ENCODE data around the gene BNC2.
A peak's percentile ranks its signal among the peaks of the same experiment; 100 is the strongest.

Gene BNC2

GRCh38 chr9:16879416-16879815 lies 8.9 kb upstream of the BNC2 start:
- no peaks in the 10 kb centered on the region for H3K36me3 Mint-ChIP-seq
- H3K9me3 Mint-ChIP-seq (ENCODE audit: low read depth) = peaks cover 3% of the 10 kb centered on the region
- H3K27me3 Mint-ChIP-seq = no peaks in the 10 kb centered on the region

GRCh38 chr9:16877256-16877655 lies 6.8 kb upstream of the BNC2 start:
- peaks cover 8% of the 10 kb centered on the region for H3K27me3 Mint-ChIP-seq
- H3K36me3 Mint-ChIP-seq = no peaks in the 10 kb centered on the region
- no peak overlapping the region for H3K4me3 Mint-ChIP-seq
- peaks cover 3% of the 10 kb centered on the region for H3K9me3 Mint-ChIP-seq (ENCODE audit: low read depth)
- H3K4me1 Mint-ChIP-seq (ENCODE audit: low read depth) = no peaks in the 10 kb centered on the region
- no peak overlapping the region for H3K27ac Mint-ChIP-seq

More at GRCh38 chr9:16879416-16879815, 8.9 kb upstream of the BNC2 start:
- no peak overlapping the region for H3K4me3 Mint-ChIP-seq
- H3K4me1 Mint-ChIP-seq (ENCODE audit: low read depth) = no peaks in the 10 kb centered on the region
- no peak overlapping the region for H3K27ac Mint-ChIP-seq

GRCh38 chr9:16873126-16873802 lies 2.8 kb upstream of the BNC2 start:
- H3K27ac Mint-ChIP-seq = no peak overlapping the region
- peaks cover 25% of the 10 kb centered on the region for H3K27me3 Mint-ChIP-seq
- peaks cover 11% of the 10 kb centered on the region for H3K4me1 Mint-ChIP-seq (ENCODE audit: low read depth)
- H3K4me3 Mint-ChIP-seq = no peak overlapping the region
- no peaks in the 10 kb centered on the region for H3K36me3 Mint-ChIP-seq
- peaks cover 3% of the 10 kb centered on the region for H3K9me3 Mint-ChIP-seq (ENCODE audit: low read depth)

GRCh38 chr9:16871336-16872151 lies 1.1 kb upstream of the BNC2 start:
- peak overlapping the region; percentile 83 for H3K4me3 Mint-ChIP-seq
- peaks cover 25% of the 10 kb centered on the region for H3K27me3 Mint-ChIP-seq
- no peaks in the 10 kb centered on the region for H3K36me3 Mint-ChIP-seq
- peaks cover under 1% of the 10 kb centered on the region for H3K9me3 Mint-ChIP-seq (ENCODE audit: low read depth)
- no peak overlapping the region for H3K27ac Mint-ChIP-seq
- peaks cover 11% of the 10 kb centered on the region for H3K4me1 Mint-ChIP-seq (ENCODE audit: low read depth)

- Mint-ChIP-seq H3K27me3 (peaks cover 25% of the 10 kb centered on the region), H3K9me3 (ENCODE audit: low read depth) (no peaks in the 10 kb centered on the region), H3K4me3 (no peak overlapping the region), H3K27ac (no peak overlapping the region), H3K36me3 (no peaks in the 10 kb centered on the region), H3K4me1 (ENCODE audit: low read depth) (peaks cover 11% of the 10 kb centered on the region)
These were observed 431 bp downstream of the BNC2 start for GRCh38 chr9:16869882-16870595.

- Mint-ChIP-seq H3K4me1 (ENCODE audit: low read depth) (peaks cover 11% of the 10 kb centered on the region), H3K36me3 (no peaks in the 10 kb centered on the region), H3K27me3 (peaks cover 32% of the 10 kb centered on the region), H3K27ac (no peak overlapping the region), H3K4me3 (peak overlapping the region; percentile 36), H3K9me3 (ENCODE audit: low read depth) (no peaks in the 10 kb centered on the region)
These were observed 1.2 kb downstream of the BNC2 start for GRCh38 chr9:16869131-16869881.

GRCh38 chr9:16868701-16869100 lies 1.8 kb downstream of the BNC2 start:
- no peaks in the 10 kb centered on the region for H3K36me3 Mint-ChIP-seq
- H3K9me3 Mint-ChIP-seq (ENCODE audit: low read depth) = no peaks in the 10 kb centered on the region
- peaks cover 33% of the 10 kb centered on the region for H3K27me3 Mint-ChIP-seq
- H3K4me3 Mint-ChIP-seq = no peak overlapping the region
- peaks cover 11% of the 10 kb centered on the region for H3K4me1 Mint-ChIP-seq (ENCODE audit: low read depth)
- H3K27ac Mint-ChIP-seq = no peak overlapping the region

GRCh38 chr9:16867576-16868311 lies 2.7 kb downstream of the BNC2 start:
- Mint-ChIP-seq H3K27ac (no peak overlapping the region), H3K9me3 (ENCODE audit: low read depth) (no peaks in the 10 kb centered on the region), H3K4me3 (no peak overlapping the region), H3K36me3 (no peaks in the 10 kb centered on the region), H3K4me1 (ENCODE audit: low read depth) (peaks cover 11% of the 10 kb centered on the region), H3K27me3 (peaks cover 25% of the 10 kb centered on the region)

GRCh38 chr9:16866587-16866986 lies 3.9 kb downstream of the BNC2 start:
- H3K36me3 Mint-ChIP-seq = no peaks in the 10 kb centered on the region
- no peak overlapping the region for H3K4me3 Mint-ChIP-seq
- H3K27me3 Mint-ChIP-seq = peaks cover 20% of the 10 kb centered on the region
- peaks cover 9% of the 10 kb centered on the region for H3K4me1 Mint-ChIP-seq (ENCODE audit: low read depth)
- H3K27ac Mint-ChIP-seq = no peak overlapping the region
- H3K9me3 Mint-ChIP-seq (ENCODE audit: low read depth) = no peaks in the 10 kb centered on the region

GRCh38 chr9:16864649-16865434 lies 5.6 kb downstream of the BNC2 start:
- Mint-ChIP-seq H3K36me3 (no peaks in the 10 kb centered on the region), H3K4me3 (no peak overlapping the region), H3K4me1 (ENCODE audit: low read depth) (peaks cover 6% of the 10 kb centered on the region)

GRCh38 chr9:16848179-16848578 lies 22.3 kb downstream of the BNC2 start:
- Mint-ChIP-seq H3K4me1 (ENCODE audit: low read depth) (no peaks in the 10 kb centered on the region), H3K36me3 (no peaks in the 10 kb centered on the region), H3K27me3 (no peaks in the 10 kb centered on the region), H3K9me3 (ENCODE audit: low read depth) (no peaks in the 10 kb centered on the region), H3K4me3 (no peak overlapping the region), H3K27ac (no peak overlapping the region)

More at GRCh38 chr9:16864649-16865434, 5.6 kb downstream of the BNC2 start:
- Mint-ChIP-seq H3K27me3 (peaks cover 20% of the 10 kb centered on the region), H3K27ac (no peak overlapping the region), H3K9me3 (ENCODE audit: low read depth) (no peaks in the 10 kb centered on the region)

GRCh38 chr9:16846986-16847385 lies 23.5 kb downstream of the BNC2 start:
- Mint-ChIP-seq H3K27me3 (no peaks in the 10 kb centered on the region), H3K36me3 (no peaks in the 10 kb centered on the region), H3K9me3 (ENCODE audit: low read depth) (no peaks in the 10 kb centered on the region), H3K4me1 (ENCODE audit: low read depth) (no peaks in the 10 kb centered on the region), H3K4me3 (no peak overlapping the region), H3K27ac (no peak overlapping the region)

- H3K27ac Mint-ChIP-seq = no peak overlapping the region
- H3K27me3 Mint-ChIP-seq = no peaks in the 10 kb centered on the region
- no peaks in the 10 kb centered on the region for H3K36me3 Mint-ChIP-seq
- H3K4me3 Mint-ChIP-seq = no peak overlapping the region
- H3K4me1 Mint-ChIP-seq (ENCODE audit: low read depth) = no peaks in the 10 kb centered on the region
- H3K9me3 Mint-ChIP-seq (ENCODE audit: low read depth) = no peaks in the 10 kb centered on the region
These were observed 24.1 kb downstream of the BNC2 start for GRCh38 chr9:16846367-16846766.
